Measurements from ENCODE around the gene DEDD2.

Gene DEDD2

DNA sequence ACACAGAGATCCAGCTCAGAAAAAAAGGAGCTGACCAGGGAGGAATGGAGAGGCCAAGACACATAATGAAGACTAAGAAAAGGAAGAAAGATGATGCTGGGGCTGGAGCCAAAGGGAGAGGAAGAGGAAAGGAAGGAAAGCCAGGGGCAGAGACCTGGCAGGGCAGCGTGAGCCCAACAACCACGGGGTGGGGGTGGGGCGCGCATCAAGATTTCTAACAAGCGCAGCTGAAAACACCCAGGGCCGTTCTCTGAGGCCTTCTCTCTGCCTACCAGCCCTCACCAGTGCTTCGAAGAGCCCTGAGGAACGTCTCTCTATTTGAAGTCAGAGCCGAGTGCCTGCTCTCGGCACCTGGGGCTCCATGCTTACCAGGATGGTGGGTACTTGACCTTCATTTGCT is 61.7 kb downstream of the DEDD2 start:
- Histone ChIP-seq H3K4me3 (ENCODE audit: low read length) (no peak overlapping the region), H3K36me3 (ENCODE audit: insufficient read depth, low read length) (no peaks in the 10 kb centered on the region), H2AFZ (ENCODE audit: low read depth, low read length) (no peak overlapping the region), H3K9me3 (ENCODE audit: low read length) (no peaks in the 10 kb centered on the region), H3K4me1 (ENCODE audit: insufficient read depth, low read length) (peaks cover 53% of the 10 kb centered on the region), H3K27me3 (ENCODE audit: insufficient read depth, low read length) (no peaks in the 10 kb centered on the region)

DNA sequence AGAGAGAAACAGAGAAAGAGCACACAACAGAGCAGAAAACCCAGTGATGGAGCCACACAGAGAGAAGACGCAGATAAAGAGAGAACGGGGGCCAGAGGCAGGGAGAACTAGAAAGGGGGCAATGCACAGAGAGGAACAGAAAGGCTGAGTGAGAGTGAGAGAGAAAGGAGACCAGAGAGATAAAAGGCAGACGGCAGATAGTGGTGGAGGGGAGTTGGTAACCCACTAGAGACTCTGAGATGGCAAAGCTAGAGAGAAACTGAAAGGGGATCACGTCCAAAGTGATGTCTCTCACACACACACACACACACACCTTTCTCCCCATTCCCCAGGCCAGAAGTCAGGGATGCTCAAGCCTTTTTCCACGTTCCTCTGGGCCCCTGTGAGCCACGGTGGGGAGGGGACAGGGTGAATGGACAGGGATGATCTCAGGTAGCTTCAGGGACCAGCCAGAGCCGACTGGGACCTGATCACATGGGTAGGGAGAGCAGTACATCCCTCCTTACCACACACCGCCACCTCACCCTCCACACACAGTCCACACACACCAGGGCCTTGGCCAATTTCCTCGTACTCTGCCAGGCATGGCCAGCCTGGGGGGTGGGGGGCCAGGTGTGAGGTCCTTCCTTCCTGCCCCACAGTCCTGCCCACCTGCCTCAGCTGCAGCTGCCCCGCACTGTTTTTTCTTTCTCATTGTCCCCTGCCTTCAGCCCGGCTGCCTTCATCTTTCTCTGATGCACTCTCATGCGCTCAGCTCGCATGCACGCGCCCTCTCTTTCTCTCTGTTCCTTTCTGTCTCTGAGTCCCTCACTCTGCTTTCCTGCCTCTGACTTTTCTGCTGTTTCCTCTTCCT is 62.8 kb downstream of the DEDD2 start:
- Histone ChIP-seq H2AFZ (ENCODE audit: low read depth, low read length) (no peak overlapping the region), H3K27me3 (ENCODE audit: insufficient read depth, low read length) (no peaks in the 10 kb centered on the region), H3K4me1 (ENCODE audit: insufficient read depth, low read length) (peaks cover 60% of the 10 kb centered on the region), H3K4me3 (ENCODE audit: low read length) (no peak overlapping the region), H3K9me3 (ENCODE audit: low read length) (no peaks in the 10 kb centered on the region), H3K36me3 (ENCODE audit: insufficient read depth, low read length) (no peaks in the 10 kb centered on the region)

- H3K9me3 ChIP-seq (ENCODE audit: low read length): no peaks in the 10 kb centered on the region
- H3K4me1 ChIP-seq (ENCODE audit: insufficient read depth, low read length): peaks cover 68% of the 10 kb centered on the region
- H3K27me3 ChIP-seq (ENCODE audit: insufficient read depth, low read length): no peaks in the 10 kb centered on the region
- no peak overlapping the region for H3K4me3 ChIP-seq (ENCODE audit: low read length)
- no peaks in the 10 kb centered on the region for H3K36me3 ChIP-seq (ENCODE audit: insufficient read depth, low read length)
- H2AFZ ChIP-seq (ENCODE audit: low read depth, low read length): no peak overlapping the region
Measured at GRCh38 chr19:42153672-42154433, 63.6 kb downstream of the DEDD2 start.

DNA sequence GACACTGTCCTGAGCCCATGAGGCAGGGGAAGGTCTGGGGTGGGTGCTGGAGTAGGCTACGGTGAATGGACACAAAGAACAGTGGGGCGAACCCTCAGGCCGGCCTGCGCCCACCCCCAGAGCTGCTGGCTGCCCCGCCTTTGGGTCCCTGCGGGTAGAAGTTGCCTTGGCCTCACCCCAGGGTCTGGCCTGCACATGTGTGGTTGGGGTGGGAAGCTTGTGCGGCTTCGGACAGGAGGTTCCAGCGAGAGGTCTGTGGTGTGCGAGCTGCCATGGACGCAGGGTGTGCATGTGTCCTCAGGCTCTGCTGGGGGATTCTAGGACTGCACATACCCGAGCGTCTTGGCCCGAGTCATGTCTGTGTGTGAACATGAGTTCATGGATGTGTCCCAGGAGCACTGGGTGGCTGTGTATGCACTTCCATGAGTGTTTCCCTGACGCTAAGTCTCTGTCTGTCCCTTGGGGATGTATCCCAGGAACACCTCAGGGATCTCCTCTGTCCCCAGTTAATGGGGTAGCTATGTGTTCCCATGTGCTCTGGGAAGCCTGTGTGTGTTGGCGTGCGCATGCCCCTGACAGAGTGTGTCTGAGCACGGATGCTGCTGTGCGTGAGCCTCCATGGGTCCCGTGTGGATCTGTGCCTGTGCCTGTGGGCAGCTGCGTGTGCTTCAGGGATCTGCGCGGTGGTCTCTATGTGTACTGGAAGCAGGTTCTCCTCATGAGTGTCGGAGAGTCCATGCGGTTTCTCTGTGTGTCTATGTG is 64.4 kb downstream of the DEDD2 start:
- no peaks in the 10 kb centered on the region for H3K36me3 ChIP-seq (ENCODE audit: insufficient read depth, low read length)
- no peak overlapping the region for H2AFZ ChIP-seq (ENCODE audit: low read depth, low read length)
- peaks cover 68% of the 10 kb centered on the region for H3K4me1 ChIP-seq (ENCODE audit: insufficient read depth, low read length)
- no peaks in the 10 kb centered on the region for H3K9me3 ChIP-seq (ENCODE audit: low read length)
- H3K27me3 ChIP-seq (ENCODE audit: insufficient read depth, low read length): no peaks in the 10 kb centered on the region
- H3K4me3 ChIP-seq (ENCODE audit: low read length): no peak overlapping the region

DNA sequence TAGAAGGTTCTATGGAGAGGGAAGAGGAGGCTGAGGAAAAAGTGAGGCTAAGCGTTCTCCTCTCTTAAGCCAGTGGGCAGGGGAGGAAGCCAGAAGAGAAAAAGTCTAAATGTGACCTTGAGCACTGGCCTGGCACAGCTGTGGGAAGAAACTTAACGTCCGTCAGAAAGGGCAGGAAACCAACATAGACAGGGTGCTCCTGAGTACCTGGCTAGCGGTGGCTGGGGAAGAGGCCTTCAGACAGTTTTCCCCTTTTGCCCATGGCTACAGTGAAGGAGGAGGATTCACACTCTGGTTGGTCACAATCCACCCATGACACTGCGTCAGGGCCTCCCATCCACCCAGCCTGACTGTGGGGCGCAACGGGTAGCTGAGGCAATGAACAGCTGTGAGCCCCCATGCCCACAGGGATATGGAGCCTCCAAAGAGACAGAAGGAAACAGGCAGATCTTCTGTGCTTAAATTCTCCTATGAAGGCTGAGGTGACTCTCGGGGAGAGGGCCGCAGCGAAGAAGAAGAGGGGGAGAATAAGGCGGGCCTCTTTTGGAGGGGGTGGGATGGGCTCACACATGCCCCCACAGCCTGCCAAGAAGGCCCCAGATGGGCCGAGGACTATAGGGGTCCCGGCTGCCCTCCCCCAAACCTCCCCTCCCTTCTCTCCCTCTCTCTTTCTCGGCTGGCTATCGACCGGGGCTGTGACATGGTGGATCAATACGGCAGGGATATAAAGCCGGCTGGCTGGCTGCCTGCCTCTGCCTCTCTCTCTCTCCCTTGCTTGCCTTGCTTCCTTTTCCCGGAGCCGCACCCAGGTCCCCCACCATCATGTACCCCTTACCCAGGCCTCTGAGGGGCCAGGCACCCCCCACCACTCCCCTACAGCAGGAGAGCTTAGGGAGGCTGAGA is 65.4 kb downstream of the DEDD2 start:
- Histone ChIP-seq H3K4me3 (ENCODE audit: low read length) (no peak overlapping the region), H3K9me3 (ENCODE audit: low read length) (no peaks in the 10 kb centered on the region), H3K27me3 (ENCODE audit: insufficient read depth, low read length) (no peaks in the 10 kb centered on the region), H2AFZ (ENCODE audit: low read depth, low read length) (no peak overlapping the region), H3K36me3 (ENCODE audit: insufficient read depth, low read length) (no peaks in the 10 kb centered on the region), H3K4me1 (ENCODE audit: insufficient read depth, low read length) (peaks cover 68% of the 10 kb centered on the region)

DNA sequence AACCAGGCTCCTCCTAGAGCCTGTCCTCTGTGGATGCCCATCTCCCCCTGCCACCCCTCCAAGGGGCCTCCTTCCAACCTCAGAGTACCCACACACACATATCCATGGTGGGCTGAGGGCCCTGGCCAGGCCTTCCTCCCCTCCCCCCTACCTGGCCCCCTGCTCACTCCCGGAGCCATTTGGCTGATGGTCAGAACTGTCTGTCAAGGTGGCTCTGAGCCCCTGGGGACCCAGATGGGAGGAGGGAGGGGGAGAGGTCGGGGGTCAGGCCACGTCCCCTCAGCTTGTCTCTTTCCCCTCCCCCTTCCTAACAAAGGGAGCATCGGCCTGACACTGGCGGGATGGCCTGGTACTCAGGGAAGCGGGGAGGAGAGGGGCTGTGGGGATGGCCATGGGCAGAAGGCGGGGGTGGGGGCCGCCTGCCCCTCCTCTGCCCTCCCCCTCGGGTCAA is 66.5 kb downstream of the DEDD2 start:
- Histone ChIP-seq H2AFZ (ENCODE audit: low read depth, low read length) (no peak overlapping the region), H3K27me3 (ENCODE audit: insufficient read depth, low read length) (no peaks in the 10 kb centered on the region), H3K9me3 (ENCODE audit: low read length) (no peaks in the 10 kb centered on the region), H3K4me3 (ENCODE audit: low read length) (peak overlapping the region; percentile 29), H3K4me1 (ENCODE audit: insufficient read depth, low read length) (peaks cover 65% of the 10 kb centered on the region), H3K36me3 (ENCODE audit: insufficient read depth, low read length) (no peaks in the 10 kb centered on the region)

- H3K9me3 ChIP-seq (ENCODE audit: low read length): no peaks in the 10 kb centered on the region
- H3K27me3 ChIP-seq (ENCODE audit: insufficient read depth, low read length): no peaks in the 10 kb centered on the region
- no peak overlapping the region for H2AFZ ChIP-seq (ENCODE audit: low read depth, low read length)
- no peaks in the 10 kb centered on the region for H3K36me3 ChIP-seq (ENCODE audit: insufficient read depth, low read length)
- peaks cover 60% of the 10 kb centered on the region for H3K4me1 ChIP-seq (ENCODE audit: insufficient read depth, low read length)
- H3K4me3 ChIP-seq (ENCODE audit: low read length): no peak overlapping the region
Measured at GRCh38 chr19:42150364-42150763, 67.1 kb downstream of the DEDD2 start.

- H3K4me3 ChIP-seq (ENCODE audit: low read length): no peak overlapping the region
- H3K27me3 ChIP-seq (ENCODE audit: insufficient read depth, low read length): no peaks in the 10 kb centered on the region
- no peaks in the 10 kb centered on the region for H3K36me3 ChIP-seq (ENCODE audit: insufficient read depth, low read length)
- H3K4me1 ChIP-seq (ENCODE audit: insufficient read depth, low read length): peaks cover 52% of the 10 kb centered on the region
- H2AFZ ChIP-seq (ENCODE audit: low read depth, low read length): no peak overlapping the region
- H3K9me3 ChIP-seq (ENCODE audit: low read length): no peaks in the 10 kb centered on the region
Measured at GRCh38 chr19:42149447-42150202, 67.9 kb downstream of the DEDD2 start.
